Vagina (tissue), 2 donors: ENCODE data around the gene CD4. TPM values are rescaled to one million over a fixed set of nuclear protein-coding genes. Genes with fewer than 3 reads are reported as not detected.
A peak's percentile ranks its signal among the peaks of the same experiment; 100 is the strongest.

Experiments used
- DNase-seq, 2 donors: peaks; one replicate each; pipeline ENCODE4 v3.0.0-alpha.2; 2017; ENCODE audit errors: extremely low spot score in 2 of 2
- H3K27ac ChIP-seq: fragments of 200-600 bp; sonication (generic); one replicate; pipeline ENCODE4 v1.5.1; 2019
- H3K27me3 ChIP-seq: fragments of 200-600 bp; sonication (generic); one replicate; pipeline ENCODE4 v1.5.1; 2019
- H3K36me3 ChIP-seq, 2 donors: fragments of 200-600 bp; sonication (generic); one replicate each; pipeline ENCODE4 v1.5.1; 2017 to 2019
- H3K4me1 ChIP-seq: fragments of 200-600 bp; sonication (generic); one replicate; pipeline ENCODE4 v1.5.1; 2019
- H3K4me3 ChIP-seq, 2 donors: fragments of 200-600 bp; sonication (generic); 1 replicate in 1 of 2; 2 replicates in 1 of 2; pipeline ENCODE4 v1.5.1; 2016 to 2019
- H3K9me3 ChIP-seq: fragments of 200-600 bp; sonication (generic); one replicate; pipeline ENCODE4 v1.5.1; 2019
- POLR2A ChIP-seq, 2 donors: fragments of 450-650 bp; IDR thresholded peaks; one replicate each; pipeline ENCODE4 v1.6.1; 2017; ENCODE audit warnings: antibody characterized with exemption in 2 of 2, mild to moderate bottlenecking in 2 of 2, moderate library complexity in 2 of 2
- POLR2AphosphoS5 ChIP-seq, 2 donors: sonication (generic); formaldehyde crosslinking; IDR thresholded peaks; one replicate each; pipeline ENCODE4 v1.9.0; 2017; ENCODE audit warnings: antibody characterized with exemption in 2 of 2, mild to moderate bottlenecking in 2 of 2, low read depth in 1 of 2; ENCODE audit not compliant: insufficient read depth in 1 of 2
- intact Hi-C: fragments of 100-400 bp; cut with DNase I; formaldehyde crosslinking; loops from one replicate; pipeline ENCODE4 v1.15.1; 2023
- total RNA-seq: library from RNA; depleted of rRNA; stranded (reverse); fragments of >200 nt; gene quantifications from one replicate; pipeline ENCODE4 v1.2.3, GENCODE V29; 2016
- TF ChIP-seq, protein P1 (sequence below), 3 experiments: fragments of 450-650 bp in 2 of 3; fragments of 200-600 bp in 1 of 3; sonication (generic) in 1 of 3; IDR thresholded peaks; one replicate each; pipeline ENCODE4 v1.5.1; 2017 to 2019; ENCODE audit warnings: antibody characterized with exemption in 3 of 3, mild to moderate bottlenecking in 2 of 3, moderate library complexity in 2 of 3

Gene CD4
- total RNA-seq, 1 donor from 2014 or later, result 14.2 TPM

DNA sequence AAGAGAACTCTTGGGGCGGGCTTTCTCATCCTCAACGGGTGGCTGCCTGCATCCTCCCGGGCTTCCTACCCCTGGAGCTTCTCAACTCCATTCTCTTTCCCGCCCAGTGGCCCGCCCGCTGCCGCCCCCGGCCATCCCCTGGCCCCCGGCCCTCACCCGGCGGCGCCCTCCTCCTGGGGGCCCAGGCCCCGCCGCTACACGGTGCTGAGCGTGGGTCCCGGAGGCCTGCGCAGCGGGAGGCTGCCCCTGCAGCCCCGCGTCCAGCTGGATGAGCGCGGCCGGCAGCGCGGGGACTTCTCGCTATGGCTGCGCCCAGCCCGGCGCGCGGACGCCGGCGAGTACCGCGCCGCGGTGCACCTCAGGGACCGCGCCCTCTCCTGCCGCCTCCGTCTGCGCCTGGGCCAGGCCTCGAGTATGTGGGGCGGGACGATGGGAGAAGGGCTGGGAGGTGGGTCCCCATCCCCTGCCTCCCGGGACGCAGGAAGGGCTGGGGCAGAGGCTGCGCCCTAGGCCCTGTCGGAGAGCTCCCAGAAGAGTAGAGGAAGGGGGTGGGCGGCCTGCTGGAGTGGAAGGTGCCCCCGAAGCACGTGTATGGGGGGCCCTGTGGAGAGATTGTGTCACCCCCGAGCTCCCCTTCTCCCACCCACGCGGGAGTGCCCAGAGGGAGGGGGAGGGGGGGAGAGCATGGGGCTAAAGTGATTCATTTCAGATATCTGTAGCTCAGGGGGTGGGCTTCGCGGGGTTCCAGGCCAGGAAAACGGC, 15.6 kb upstream of the CD4 start:
- Histone ChIP-seq H3K27ac (peak overlapping the region; percentile 2), H3K36me3 (peaks cover 0 to 20% of the 10 kb centered on the region in 2 donors), H3K27me3 (no peaks in the 10 kb centered on the region), H3K4me3 (peak overlapping the region; percentile 16 to 41), H3K4me1 (peaks cover 43% of the 10 kb centered on the region), H3K9me3 (no peaks in the 10 kb centered on the region)
- DNase-seq, result no peak
- intact Hi-C loops, result no loop called here
- no peak for TF ChIP-seq POLR2A (IDR thresholded peaks at IDR 0.05)
- no peak for TF ChIP-seq POLR2AphosphoS5 (IDR thresholded peaks at IDR 0.05; ENCODE audit: insufficient read depth in 1 of 2, low read depth in 1 of 2)
- TF ChIP-seq, protein P1, sequence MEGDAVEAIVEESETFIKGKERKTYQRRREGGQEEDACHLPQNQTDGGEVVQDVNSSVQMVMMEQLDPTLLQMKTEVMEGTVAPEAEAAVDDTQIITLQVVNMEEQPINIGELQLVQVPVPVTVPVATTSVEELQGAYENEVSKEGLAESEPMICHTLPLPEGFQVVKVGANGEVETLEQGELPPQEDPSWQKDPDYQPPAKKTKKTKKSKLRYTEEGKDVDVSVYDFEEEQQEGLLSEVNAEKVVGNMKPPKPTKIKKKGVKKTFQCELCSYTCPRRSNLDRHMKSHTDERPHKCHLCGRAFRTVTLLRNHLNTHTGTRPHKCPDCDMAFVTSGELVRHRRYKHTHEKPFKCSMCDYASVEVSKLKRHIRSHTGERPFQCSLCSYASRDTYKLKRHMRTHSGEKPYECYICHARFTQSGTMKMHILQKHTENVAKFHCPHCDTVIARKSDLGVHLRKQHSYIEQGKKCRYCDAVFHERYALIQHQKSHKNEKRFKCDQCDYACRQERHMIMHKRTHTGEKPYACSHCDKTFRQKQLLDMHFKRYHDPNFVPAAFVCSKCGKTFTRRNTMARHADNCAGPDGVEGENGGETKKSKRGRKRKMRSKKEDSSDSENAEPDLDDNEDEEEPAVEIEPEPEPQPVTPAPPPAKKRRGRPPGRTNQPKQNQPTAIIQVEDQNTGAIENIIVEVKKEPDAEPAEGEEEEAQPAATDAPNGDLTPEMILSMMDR (IDR thresholded peaks at IDR 0.05), result no peak

DNA sequence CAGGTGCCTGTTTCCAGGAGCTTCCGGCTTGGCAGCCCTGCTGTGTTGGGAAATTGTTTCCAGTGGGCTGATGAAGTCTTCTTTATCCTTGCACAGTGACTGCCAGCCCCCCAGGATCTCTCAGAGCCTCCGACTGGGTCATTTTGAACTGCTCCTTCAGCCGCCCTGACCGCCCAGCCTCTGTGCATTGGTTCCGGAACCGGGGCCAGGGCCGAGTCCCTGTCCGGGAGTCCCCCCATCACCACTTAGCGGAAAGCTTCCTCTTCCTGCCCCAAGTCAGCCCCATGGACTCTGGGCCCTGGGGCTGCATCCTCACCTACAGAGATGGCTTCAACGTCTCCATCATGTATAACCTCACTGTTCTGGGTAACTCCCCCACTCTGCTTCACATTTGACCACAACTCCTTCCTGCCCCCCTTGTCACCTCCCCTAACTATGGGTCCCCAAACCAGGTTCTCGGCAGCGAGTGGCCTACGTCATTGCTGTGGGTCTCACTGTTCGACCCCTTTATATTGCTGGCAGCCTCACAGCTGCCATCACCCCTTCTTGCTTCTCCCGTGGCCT, 14.7 kb upstream of the CD4 start:
- no peaks in the 10 kb centered on the region for H3K9me3 ChIP-seq
- peak overlapping the region; percentile 2 for H3K27ac ChIP-seq
- peaks cover 35% of the 10 kb centered on the region for H3K4me1 ChIP-seq
- H3K36me3 ChIP-seq, result peaks cover 0 to 16% of the 10 kb centered on the region in 2 donors
- no peak for TF ChIP-seq POLR2AphosphoS5 (IDR thresholded peaks at IDR 0.05; ENCODE audit: insufficient read depth in 1 of 2, low read depth in 1 of 2)
- no peak for TF ChIP-seq POLR2A (IDR thresholded peaks at IDR 0.05)
- TF ChIP-seq, protein P1 (IDR thresholded peaks at IDR 0.05), result no peak
- no peak for DNase-seq
- no peak overlapping the region for H3K4me3 ChIP-seq
- H3K27me3 ChIP-seq, result no peaks in the 10 kb centered on the region
- intact Hi-C loops, result loop anchor here (5.0 kb wide), 1 partner anchor 37 kb away; no protein-coding TSS in a partner anchor

DNA sequence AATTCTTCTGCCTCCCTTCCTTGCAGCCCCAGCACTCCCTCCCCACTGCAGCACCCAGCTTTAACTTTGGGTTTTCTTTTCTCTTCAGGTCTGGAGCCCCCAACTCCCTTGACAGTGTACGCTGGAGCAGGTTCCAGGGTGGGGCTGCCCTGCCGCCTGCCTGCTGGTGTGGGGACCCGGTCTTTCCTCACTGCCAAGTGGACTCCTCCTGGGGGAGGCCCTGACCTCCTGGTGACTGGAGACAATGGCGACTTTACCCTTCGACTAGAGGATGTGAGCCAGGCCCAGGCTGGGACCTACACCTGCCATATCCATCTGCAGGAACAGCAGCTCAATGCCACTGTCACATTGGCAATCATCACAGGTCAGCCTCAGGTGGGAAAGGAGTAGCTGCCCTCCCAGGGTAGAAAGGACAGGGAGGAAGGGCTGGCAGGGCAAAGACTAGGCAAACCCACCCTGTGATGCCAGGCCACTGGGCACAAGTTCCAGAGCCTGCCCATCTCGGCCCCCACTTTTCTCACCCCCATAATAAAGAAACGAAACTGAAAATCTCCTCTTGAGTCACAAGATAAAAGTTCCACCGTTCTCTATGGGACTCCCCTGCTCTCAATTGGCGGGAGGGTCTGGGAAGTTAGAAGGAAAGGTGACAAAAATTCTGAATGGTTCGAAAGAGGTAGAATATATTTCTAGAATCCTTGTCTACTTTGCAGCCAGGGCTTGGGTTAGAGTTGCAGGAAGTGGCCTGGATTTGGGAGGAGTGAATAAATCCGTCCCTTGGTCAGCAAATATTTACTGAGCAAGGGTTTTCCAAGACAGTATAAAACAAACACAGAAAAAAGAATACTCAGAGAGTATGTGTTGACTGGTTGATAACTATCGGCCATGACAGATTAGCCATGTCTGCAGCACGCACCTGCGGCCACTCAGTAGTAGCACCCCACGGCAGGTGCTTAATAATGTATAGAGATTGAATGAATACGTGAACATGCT, 13.8 kb upstream of the CD4 start:
- peaks cover 34% of the 10 kb centered on the region for H3K4me1 ChIP-seq
- no peak overlapping the region for H3K27ac ChIP-seq
- intact Hi-C loops, result loop anchor here (5.0 kb wide), 1 partner anchor 38 kb away; no protein-coding TSS in a partner anchor
- H3K9me3 ChIP-seq, result no peaks in the 10 kb centered on the region
- no peak overlapping the region for H3K4me3 ChIP-seq
- peaks cover 0 to 7% of the 10 kb centered on the region in 2 donors for H3K36me3 ChIP-seq
- H3K27me3 ChIP-seq, result no peaks in the 10 kb centered on the region
- DNase-seq, result no peak
- TF ChIP-seq POLR2AphosphoS5 (IDR thresholded peaks at IDR 0.05; ENCODE audit: insufficient read depth in 1 of 2, low read depth in 1 of 2) (no peak), POLR2A (IDR thresholded peaks at IDR 0.05) (no peak)
- TF ChIP-seq, protein P1 (IDR thresholded peaks at IDR 0.05), result no peak

DNA sequence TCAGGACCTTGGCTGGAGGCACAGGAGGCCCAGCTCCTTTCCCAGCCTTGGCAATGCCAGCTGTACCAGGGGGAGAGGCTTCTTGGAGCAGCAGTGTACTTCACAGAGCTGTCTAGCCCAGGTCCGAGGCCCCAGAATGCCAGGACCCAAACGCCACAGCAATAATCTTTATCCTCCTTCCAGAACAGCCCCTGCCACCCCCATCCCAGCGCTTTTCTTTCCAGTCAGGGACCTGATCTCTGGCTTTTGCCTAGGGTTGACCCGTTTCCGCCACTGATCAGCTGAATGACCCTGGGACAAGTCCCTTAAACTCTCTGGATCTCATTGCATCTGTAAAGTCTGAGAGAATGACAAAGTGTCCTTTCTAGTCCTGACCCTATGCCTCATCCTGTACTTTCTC, 11.9 kb upstream of the CD4 start:
- peaks cover 15% of the 10 kb centered on the region for H3K4me1 ChIP-seq
- H3K27ac ChIP-seq, result peak overlapping the region; percentile 82
- TF ChIP-seq, protein P1 (IDR thresholded peaks at IDR 0.05), result no peak
- TF ChIP-seq POLR2A (IDR thresholded peaks at IDR 0.05) (no peak), POLR2AphosphoS5 (IDR thresholded peaks at IDR 0.05; ENCODE audit: insufficient read depth in 1 of 2, low read depth in 1 of 2) (no peak)
- no peak overlapping the region for H3K4me3 ChIP-seq
- intact Hi-C loops, result loop anchor here (5.0 kb wide), 1 partner anchor 40 kb away; no protein-coding TSS in a partner anchor
- H3K36me3 ChIP-seq, result no peaks in the 10 kb centered on the region
- no peak for DNase-seq
- H3K27me3 ChIP-seq, result no peaks in the 10 kb centered on the region
- no peaks in the 10 kb centered on the region for H3K9me3 ChIP-seq
